ENCODE data around the gene EPB41. TPM values are rescaled to one million over a fixed set of nuclear protein-coding genes. Genes with fewer than 3 reads are reported as not detected.

EPB41 gene
- total and polyA plus RNA-seq, 9 of the 15 experiments (the other 6 are each of a cell fraction or from before 2014, with no cell fraction given): 3.7 to 213 (median 141) TPM

GRCh38 chr1:28902738-28903137 lies 11.6 kb upstream of the EPB41 start (continued):
- TF ChIP-seq PKNOX1 (IDR thresholded peaks at IDR 0.05): peak; percentile 78
- TF ChIP-seq SNRNP70 (optimal IDR thresholded peaks at IDR 0.05; ENCODE audit: low read depth, low read length): no peak
- TF ChIP-seq ZNF696 (CRISPR knock-in tag; conservative IDR thresholded peaks at IDR 0.05): no peak
- no peak for TF ChIP-seq HDAC6 (IDR thresholded peaks at IDR 0.05; ENCODE audit: low read depth, low read length)
- TF ChIP-seq MTA3 (IDR thresholded peaks at IDR 0.05; ENCODE audit: borderline replicate concordance): 0 out of 2 replicates have a peak, but pooled peaks have one; percentile 52
- no peak for TF ChIP-seq CHAMP1 (IDR thresholded peaks at IDR 0.05)
- no peak for TF ChIP-seq ZNF717 (CRISPR knock-in tag; IDR thresholded peaks at IDR 0.05)
- no peak for TF ChIP-seq ATF4 (CRISPR knock-in tag; IDR thresholded peaks at IDR 0.05)
- TF ChIP-seq NRF1 (conservative IDR thresholded peaks at IDR 0.05 in 1 of 2, IDR thresholded peaks at IDR 0.05 in 1 of 2): peak; percentile 31 to 41; a peak in 3 of 4 replicates
- no peak for TF ChIP-seq SETDB1 (IDR thresholded peaks at IDR 0.05; ENCODE audit: low read length)
- TF ChIP-seq NKRF (IDR thresholded peaks at IDR 0.05; ENCODE audit: borderline replicate concordance): no peak
- peak in 1 of 2 experiments; percentile 75; a peak in 1 of 4 replicates for TF ChIP-seq TRIM24 (IDR thresholded peaks at IDR 0.05)
- no peak for TF ChIP-seq CAMTA2 (CRISPR knock-in tag; conservative IDR thresholded peaks at IDR 0.05)
- TF ChIP-seq IRF9 (tag; IDR thresholded peaks at IDR 0.05): no peak
- TF ChIP-seq E2F3 (CRISPR knock-in tag; IDR thresholded peaks at IDR 0.05): no peak
- TF ChIP-seq SMAD4 (CRISPR knock-in tag; conservative IDR thresholded peaks at IDR 0.05): 0 out of 2 replicates have a peak, but pooled peaks have one; percentile 49
- no peak for TF ChIP-seq PHF20 (IDR thresholded peaks at IDR 0.05; ENCODE audit: partially characterized antibody)
- no peak for TF ChIP-seq SMC3 (conservative IDR thresholded peaks at IDR 0.05; ENCODE audit: insufficient read depth, low read depth, low read length)
- peak; percentile 44; the same call in 1 of the 2 replicates for TF ChIP-seq L3MBTL2 (IDR thresholded peaks at IDR 0.05)
- no peak for TF ChIP-seq ZKSCAN1 (IDR thresholded peaks at IDR 0.05; ENCODE audit: low read depth, low read length)
- TF ChIP-seq HMG20B (CRISPR knock-in tag; IDR thresholded peaks at IDR 0.05): no peak
- TF ChIP-seq TCF3 (CRISPR knock-in tag; IDR thresholded peaks at IDR 0.05): peak; percentile 91
- no peak for TF ChIP-seq TBP (optimal IDR thresholded peaks at IDR 0.05; ENCODE audit: low read depth, low read length)
- TF ChIP-seq HDAC8 (tag; IDR thresholded peaks at IDR 0.05): no peak
- TF ChIP-seq SIN3B (IDR thresholded peaks at IDR 0.05; ENCODE audit: low read depth): no peak
